IMR-90 (cell line): ENCODE measurements around the gene TMPRSS7.

Experiments used
- BHLHE40 ChIP-seq: fragments of 150-350 bp; IDR thresholded peaks from 2 replicates; pipeline ENCODE4 v1.6.1; 2016; ENCODE audit warnings: mild to moderate bottlenecking, low read depth, low read length
- CEBPB ChIP-seq: IDR thresholded peaks from 2 replicates; pipeline ENCODE4 v1.6.1; 2012; ENCODE audit warnings: low read depth, low read length, improper control_type of control experiment
- CTCF ChIP-seq: conservative IDR thresholded peaks from 2 replicates; pipeline ENCODE4 v1.5.1; 2012; ENCODE audit warnings: mild to moderate bottlenecking, low read depth, low read length, improper control_type of control experiment
- MXI1 ChIP-seq: IDR thresholded peaks from 2 replicates; pipeline ENCODE4 v1.6.1; 2012; ENCODE audit warnings: low read depth, mild to moderate bottlenecking, low read length, moderate library complexity, borderline replicate concordance
- POLR2A ChIP-seq: IDR thresholded peaks from 2 replicates; pipeline ENCODE4 v1.6.1; 2012; ENCODE audit warnings: mild to moderate bottlenecking, low read depth, low read length
- RFX5 ChIP-seq: IDR thresholded peaks from 2 replicates; pipeline ENCODE4 v1.8.0; 2012; ENCODE audit warnings: low read depth, mild to moderate bottlenecking, low read length, moderate library complexity
- SMC3 ChIP-seq: fragments of 150-350 bp; IDR thresholded peaks from 2 replicates; pipeline ENCODE4 v1.6.1; 2016; ENCODE audit warnings: low read depth, mild to moderate bottlenecking, antibody characterized with exemption, low read length, moderate library complexity

GRCh38 chr3:112123548-112123947, 89.0 kb downstream of the TMPRSS7 start:
- TF ChIP-seq CTCF (no peak), POLR2A (no peak), BHLHE40 (no peak), CEBPB (no peak), RFX5 (no peak), MXI1 (no peak), SMC3 (no peak)
